HL-60 (cell line): ENCODE results near the gene ERBB4.

ENCODE experiments used
- DNase-seq, 2 experiments: peaks; one replicate each; pipeline ENCODE4 v3.0.0-alpha.2; 2010 to 2020; ENCODE audit warnings: low read depth in 1 of 2, low spot score in 1 of 2
- H3K27ac ChIP-seq: fragments of 250-450 bp; sonication (Bioruptor Pico); replicated peaks from 2 replicates; pipeline ENCODE4 v1.5.1; 2020; ENCODE audit warnings: mild to moderate bottlenecking, moderate library complexity
- H3K27me3 ChIP-seq: fragments of 250-450 bp; sonication (Bioruptor Pico); 2 replicates; pipeline ENCODE4 v1.5.1; 2021; ENCODE audit warnings: mild to moderate bottlenecking, moderate library complexity; ENCODE audit not compliant: insufficient read depth, poor library complexity, severe bottlenecking
- H3K4me3 ChIP-seq: replicated peaks from 2 replicates; pipeline ENCODE4 v1.5.1; 2011; ENCODE audit warnings: mild to moderate bottlenecking, control low read depth, low read length; ENCODE audit not compliant: insufficient read depth
- CTCF ChIP-seq: IDR thresholded peaks from one replicate; pipeline ENCODE4 v1.5.1; 2011; ENCODE audit warnings: low read length, control low read depth, inconsistent platforms; ENCODE audit not compliant: insufficient read depth
- GABPA ChIP-seq: IDR thresholded peaks from 2 replicates; pipeline ENCODE4 v1.6.1; 2012; ENCODE audit warnings: low read depth
- POLR2AphosphoS5 ChIP-seq: IDR thresholded peaks from 2 replicates; pipeline ENCODE4 v1.6.1; 2012; ENCODE audit warnings: low read depth
- REST ChIP-seq: IDR thresholded peaks from 2 replicates; pipeline ENCODE4 v1.6.1; 2012; ENCODE audit warnings: low read depth; ENCODE audit not compliant: insufficient replicate concordance
- SPI1 ChIP-seq: IDR thresholded peaks from 2 replicates; pipeline ENCODE4 v1.6.1; 2012; ENCODE audit warnings: low read depth, mild to moderate bottlenecking, borderline replicate concordance

Gene ERBB4

GRCh38 chr2:212398316-212398715 lies 140.3 kb downstream of the ERBB4 start:
- no peak overlapping the region for H3K4me3 ChIP-seq
- no peak for DNase-seq
- H3K27me3 ChIP-seq, result no peaks in the 10 kb centered on the region
- no peak overlapping the region for H3K27ac ChIP-seq
- TF ChIP-seq GABPA, result no peak
- TF ChIP-seq CTCF, result no peak
- TF ChIP-seq POLR2AphosphoS5, result no peak
- no peak for TF ChIP-seq SPI1

GRCh38 chr2:212392544-212392943 lies 146.1 kb downstream of the ERBB4 start:
- Histone ChIP-seq H3K27ac (no peak overlapping the region), H3K27me3 (peaks cover 3% of the 10 kb centered on the region), H3K4me3 (no peak overlapping the region)
- DNase-seq, result no peak
- TF ChIP-seq POLR2AphosphoS5 (no peak), GABPA (no peak), SPI1 (no peak), REST (no peak)

GRCh38 chr2:212392043-212392442 lies 146.6 kb downstream of the ERBB4 start:
- DNase-seq, result no peak
- Histone ChIP-seq H3K4me3 (no peak overlapping the region), H3K27ac (no peak overlapping the region), H3K27me3 (peaks cover 3% of the 10 kb centered on the region)
- TF ChIP-seq SPI1, result no peak
- TF ChIP-seq POLR2AphosphoS5, result no peak
- TF ChIP-seq REST, result no peak
- TF ChIP-seq CTCF, result no peak
- TF ChIP-seq GABPA, result no peak

- DNase-seq, result no peak
- TF ChIP-seq GABPA, result no peak
- TF ChIP-seq REST, result no peak
- no peak for TF ChIP-seq POLR2AphosphoS5
- no peak for TF ChIP-seq CTCF
- TF ChIP-seq SPI1, result no peak
- H3K27me3 ChIP-seq, result peaks cover 3% of the 10 kb centered on the region
Observed at GRCh38 chr2:212387146-212387545, 151.5 kb downstream of the ERBB4 start.

More at GRCh38 chr2:212387146-212387545, 151.5 kb downstream of the ERBB4 start:
- no peak overlapping the region for H3K27ac ChIP-seq
- no peak overlapping the region for H3K4me3 ChIP-seq
